ENCODE data around the gene GATAD1.

DNA sequence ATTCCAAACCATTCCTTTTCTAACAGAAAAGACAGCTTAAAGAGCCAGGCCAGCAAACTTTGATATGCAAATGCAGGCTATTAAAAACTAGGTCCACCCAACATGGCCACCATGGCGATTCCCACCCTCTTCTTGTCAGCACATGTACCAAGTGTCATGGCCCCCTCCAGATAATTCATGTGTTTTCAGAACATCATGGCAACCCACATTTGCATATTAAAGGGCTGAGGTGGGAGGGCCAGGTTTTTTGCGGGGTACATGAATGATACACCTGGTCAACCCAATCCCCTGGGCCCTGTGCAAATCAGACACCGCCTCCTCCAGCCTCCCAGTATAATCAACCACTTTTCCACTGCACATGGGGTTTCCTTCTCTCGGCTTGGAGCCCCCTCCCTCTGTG, 31.4 kb downstream of the GATAD1 start:
- TF ChIP-seq, protein P1, sequence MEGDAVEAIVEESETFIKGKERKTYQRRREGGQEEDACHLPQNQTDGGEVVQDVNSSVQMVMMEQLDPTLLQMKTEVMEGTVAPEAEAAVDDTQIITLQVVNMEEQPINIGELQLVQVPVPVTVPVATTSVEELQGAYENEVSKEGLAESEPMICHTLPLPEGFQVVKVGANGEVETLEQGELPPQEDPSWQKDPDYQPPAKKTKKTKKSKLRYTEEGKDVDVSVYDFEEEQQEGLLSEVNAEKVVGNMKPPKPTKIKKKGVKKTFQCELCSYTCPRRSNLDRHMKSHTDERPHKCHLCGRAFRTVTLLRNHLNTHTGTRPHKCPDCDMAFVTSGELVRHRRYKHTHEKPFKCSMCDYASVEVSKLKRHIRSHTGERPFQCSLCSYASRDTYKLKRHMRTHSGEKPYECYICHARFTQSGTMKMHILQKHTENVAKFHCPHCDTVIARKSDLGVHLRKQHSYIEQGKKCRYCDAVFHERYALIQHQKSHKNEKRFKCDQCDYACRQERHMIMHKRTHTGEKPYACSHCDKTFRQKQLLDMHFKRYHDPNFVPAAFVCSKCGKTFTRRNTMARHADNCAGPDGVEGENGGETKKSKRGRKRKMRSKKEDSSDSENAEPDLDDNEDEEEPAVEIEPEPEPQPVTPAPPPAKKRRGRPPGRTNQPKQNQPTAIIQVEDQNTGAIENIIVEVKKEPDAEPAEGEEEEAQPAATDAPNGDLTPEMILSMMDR (IDR thresholded peaks at IDR 0.05): no peak
- no peak for TF ChIP-seq POLR2A (IDR thresholded peaks at IDR 0.05)
